ENCODE measurements around the gene TUNAR. TPM values are rescaled to one million over a fixed set of nuclear protein-coding genes. Genes with fewer than 3 reads are reported as not detected.

The TUNAR gene
- total and polyA plus RNA-seq, 4 donors = 0.01 to 0.09 TPM; not detected in 2

DNA sequence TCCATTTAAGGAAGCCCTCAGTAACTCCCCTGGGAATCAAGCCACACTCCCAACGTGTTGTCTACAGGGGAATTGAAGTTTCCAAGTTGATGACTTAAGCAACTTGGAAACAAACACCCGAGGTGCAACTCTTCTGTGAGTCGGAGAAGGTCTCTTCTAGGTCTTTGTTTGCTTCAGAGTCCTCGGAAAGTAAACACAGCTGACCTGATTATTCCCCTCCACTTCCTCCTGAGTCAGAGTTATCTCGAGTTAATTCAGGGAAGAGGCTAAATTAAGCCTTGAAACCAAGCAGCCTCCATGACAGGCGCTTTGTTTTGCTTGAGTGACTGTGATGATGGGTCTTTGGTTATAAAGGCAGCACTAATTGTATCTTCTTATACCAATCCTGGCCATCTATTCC lies 41.8 kb downstream of the TUNAR start:
- Histone ChIP-seq H3K9ac (ENCODE audit: insufficient read depth in 1 of 2, low read length in 2 of 2) (no peak overlapping the region), H3K9me3 (ENCODE audit: control insufficient read depth in 4 of 4, insufficient read depth in 3 of 4, low read length in 3 of 4) (peaks cover 0 to 6% (median 0%) of the 10 kb centered on the region in 4 donors), H3K4me3 (no peak overlapping the region), H3K36me3 (ENCODE audit: control insufficient read depth in 4 of 4, insufficient read depth in 4 of 4, low read length in 4 of 4) (no peaks in the 10 kb centered on the region), H3K27me3 (ENCODE audit: control insufficient read depth in 3 of 3, insufficient read depth in 3 of 3, low read length in 2 of 3) (peaks cover 0 to 7% (median 0%) of the 10 kb centered on the region in 3 donors), H3K4me1 (ENCODE audit: control insufficient read depth in 5 of 5, insufficient read depth in 5 of 5, low read length in 5 of 5) (no peaks in the 10 kb centered on the region), H3K27ac (ENCODE audit: low read depth in 1 of 2, low read length in 1 of 2) (no peak overlapping the region)
- ATAC-seq (ENCODE audit: insufficient read depth, low FRiP score) (no peak), DNase-seq (no peak)
- 8% methylated on average over 6 of the region's 6 CpGs for WGBS, 2 donors
- no peak for TF ChIP-seq CTCF (IDR thresholded peaks at IDR 0.05; ENCODE audit: control extremely low read depth, extremely low read depth)

DNA sequence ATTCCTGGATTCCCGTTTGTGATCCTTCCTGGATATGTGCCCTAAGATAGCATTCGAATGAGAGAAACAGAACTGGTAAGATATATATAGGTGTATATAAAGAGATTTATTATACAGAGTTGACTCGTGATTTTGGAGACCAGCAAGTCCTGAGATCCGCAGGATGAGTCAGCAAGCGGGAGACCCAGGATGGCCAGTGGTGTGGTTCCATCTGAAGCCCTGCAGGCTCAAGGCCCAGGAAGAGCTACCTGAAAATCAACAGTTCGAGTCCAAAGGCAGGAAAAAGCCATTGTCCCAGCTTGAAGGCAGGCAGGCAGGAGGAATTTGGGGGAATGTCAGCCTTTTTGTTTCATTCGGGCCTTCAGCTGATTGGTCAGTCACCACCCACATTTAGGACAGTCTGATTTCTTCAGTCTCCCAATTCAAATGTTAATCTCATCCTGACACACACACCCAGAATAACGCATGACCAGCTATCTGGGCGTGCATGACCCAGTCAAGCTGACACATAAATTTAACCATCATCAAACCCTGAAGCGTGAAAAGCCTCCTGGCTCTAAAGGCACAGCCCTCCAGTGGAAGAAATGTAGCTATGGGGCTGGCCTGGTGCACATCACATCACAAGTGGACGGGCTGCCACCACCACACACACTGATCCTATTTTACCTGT lies 44.3 kb downstream of the TUNAR start:
- WGBS, 2 donors = 75 to 80% methylated on average over 11 of the region's 11 CpGs
- Histone ChIP-seq H3K4me3 (no peak overlapping the region), H3K36me3 (ENCODE audit: control insufficient read depth in 4 of 4, insufficient read depth in 4 of 4, low read length in 4 of 4) (no peaks in the 10 kb centered on the region), H3K9ac (ENCODE audit: insufficient read depth in 1 of 2, low read length in 2 of 2) (no peak overlapping the region), H3K27me3 (ENCODE audit: control insufficient read depth in 3 of 3, insufficient read depth in 3 of 3, low read length in 2 of 3) (peaks cover 0 to 4% (median 0%) of the 10 kb centered on the region in 3 donors), H3K9me3 (ENCODE audit: control insufficient read depth in 4 of 4, insufficient read depth in 3 of 4, low read length in 3 of 4) (peaks cover 0 to 4% (median 0%) of the 10 kb centered on the region in 4 donors), H3K4me1 (ENCODE audit: control insufficient read depth in 5 of 5, insufficient read depth in 5 of 5, low read length in 5 of 5) (no peaks in the 10 kb centered on the region), H3K27ac (ENCODE audit: low read depth in 1 of 2, low read length in 1 of 2) (no peak overlapping the region)
- no peak for DNase-seq
- no peak for ATAC-seq (ENCODE audit: insufficient read depth, low FRiP score)
- no peak for TF ChIP-seq CTCF (IDR thresholded peaks at IDR 0.05; ENCODE audit: control extremely low read depth, extremely low read depth)

- ATAC-seq (ENCODE audit: insufficient read depth, low FRiP score) (no peak), DNase-seq (no peak)
- TF ChIP-seq CTCF (IDR thresholded peaks at IDR 0.05; ENCODE audit: control extremely low read depth, extremely low read depth) = no peak
Measured at GRCh38 chr14:95922080-95922479, 45.4 kb downstream of the TUNAR start.

More at GRCh38 chr14:95922080-95922479, 45.4 kb downstream of the TUNAR start:
- H3K4me3 ChIP-seq = no peak overlapping the region
- no peaks in the 10 kb centered on the region for H3K4me1 ChIP-seq (ENCODE audit: control insufficient read depth in 5 of 5, insufficient read depth in 5 of 5, low read length in 5 of 5)
- no peak overlapping the region for H3K9ac ChIP-seq (ENCODE audit: insufficient read depth in 1 of 2, low read length in 2 of 2)
- WGBS, 2 donors = 90% methylated on average over 4 of the region's 4 CpGs
- no peak overlapping the region for H3K27ac ChIP-seq (ENCODE audit: low read depth in 1 of 2, low read length in 1 of 2)
- no peaks in the 10 kb centered on the region for H3K36me3 ChIP-seq (ENCODE audit: control insufficient read depth in 4 of 4, insufficient read depth in 4 of 4, low read length in 4 of 4)
- peaks cover 0 to 4% (median 0%) of the 10 kb centered on the region in 4 donors for H3K9me3 ChIP-seq (ENCODE audit: control insufficient read depth in 4 of 4, insufficient read depth in 3 of 4, low read length in 3 of 4)
- peaks cover 0 to 6% (median 0%) of the 10 kb centered on the region in 3 donors for H3K27me3 ChIP-seq (ENCODE audit: control insufficient read depth in 3 of 3, insufficient read depth in 3 of 3, low read length in 2 of 3)

Data from lung (tissue), 12 donors.